GM12864 (cell line): ENCODE measurements around the gene AHR.
"Not testable (repeated sequence)": the region's sequence is repeated elsewhere in the genome, so short reads cannot be mapped to it uniquely, and the experiment has no call there.

Experiments used
- DNase-seq: peaks from one replicate; pipeline ENCODE4 v3.0.0-alpha.2; 2011; ENCODE audit warnings: low read depth
- H3K4me3 ChIP-seq: 2 replicates; pipeline ENCODE4 v1.5.1; 2011; ENCODE audit warnings: mild to moderate bottlenecking, low read depth, low read length, control low read depth
- TF ChIP-seq, protein P1 (sequence below): IDR thresholded peaks from 2 replicates; pipeline ENCODE4 v1.5.1; 2011; ENCODE audit warnings: low read depth, mild to moderate bottlenecking, moderate library complexity, low read length, control low read depth, inconsistent platforms; ENCODE audit errors: missing control alignments

Gene AHR

DNA sequence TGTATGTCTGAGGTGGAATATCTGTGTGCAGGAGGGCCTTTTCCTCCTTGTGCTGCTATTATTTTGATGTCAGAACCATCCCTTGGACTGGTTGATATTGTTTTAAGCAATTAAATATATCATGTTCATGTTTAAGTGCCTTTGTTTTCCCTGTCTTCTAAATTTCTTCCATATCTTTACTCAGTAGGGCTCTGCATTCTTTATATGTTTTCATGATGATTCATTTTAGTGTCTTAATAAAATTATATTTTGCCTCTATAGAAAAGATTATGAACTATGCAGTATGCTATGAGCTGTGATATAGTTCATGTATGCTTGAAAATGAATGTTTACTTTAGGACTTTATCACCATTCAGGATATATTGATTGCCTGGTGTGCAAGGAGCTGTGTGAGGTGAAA, 34.8 kb downstream of the AHR start:
- TF ChIP-seq, protein P1, sequence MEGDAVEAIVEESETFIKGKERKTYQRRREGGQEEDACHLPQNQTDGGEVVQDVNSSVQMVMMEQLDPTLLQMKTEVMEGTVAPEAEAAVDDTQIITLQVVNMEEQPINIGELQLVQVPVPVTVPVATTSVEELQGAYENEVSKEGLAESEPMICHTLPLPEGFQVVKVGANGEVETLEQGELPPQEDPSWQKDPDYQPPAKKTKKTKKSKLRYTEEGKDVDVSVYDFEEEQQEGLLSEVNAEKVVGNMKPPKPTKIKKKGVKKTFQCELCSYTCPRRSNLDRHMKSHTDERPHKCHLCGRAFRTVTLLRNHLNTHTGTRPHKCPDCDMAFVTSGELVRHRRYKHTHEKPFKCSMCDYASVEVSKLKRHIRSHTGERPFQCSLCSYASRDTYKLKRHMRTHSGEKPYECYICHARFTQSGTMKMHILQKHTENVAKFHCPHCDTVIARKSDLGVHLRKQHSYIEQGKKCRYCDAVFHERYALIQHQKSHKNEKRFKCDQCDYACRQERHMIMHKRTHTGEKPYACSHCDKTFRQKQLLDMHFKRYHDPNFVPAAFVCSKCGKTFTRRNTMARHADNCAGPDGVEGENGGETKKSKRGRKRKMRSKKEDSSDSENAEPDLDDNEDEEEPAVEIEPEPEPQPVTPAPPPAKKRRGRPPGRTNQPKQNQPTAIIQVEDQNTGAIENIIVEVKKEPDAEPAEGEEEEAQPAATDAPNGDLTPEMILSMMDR, result no peak

DNA sequence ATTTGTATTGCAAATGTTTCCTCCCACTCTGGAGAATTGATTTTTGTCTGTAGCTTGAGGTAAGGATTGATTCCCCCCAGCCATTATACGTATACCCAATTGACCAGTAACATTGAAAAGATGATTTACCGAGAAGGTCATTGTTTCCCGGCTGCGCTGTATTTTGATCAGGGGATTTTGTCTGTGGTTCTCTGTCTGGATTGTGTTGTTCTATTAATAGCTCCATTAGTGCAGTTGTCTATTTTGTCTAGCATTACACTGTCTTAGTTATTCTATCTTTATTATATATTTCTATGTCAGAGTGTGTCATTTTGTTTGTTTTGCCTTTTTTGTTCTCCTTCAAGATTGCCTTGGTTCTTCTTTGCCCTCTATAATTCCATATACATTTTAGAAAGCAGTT, 37.7 kb downstream of the AHR start:
- H3K4me3 ChIP-seq, result no peak overlapping the region
- DNase-seq, result no peak
- TF ChIP-seq, protein P1, result no peak

More for the DNA sequence above, 34.8 kb downstream of the AHR start:
- DNase-seq, result no peak
- H3K4me3 ChIP-seq, result no peak overlapping the region

DNA sequence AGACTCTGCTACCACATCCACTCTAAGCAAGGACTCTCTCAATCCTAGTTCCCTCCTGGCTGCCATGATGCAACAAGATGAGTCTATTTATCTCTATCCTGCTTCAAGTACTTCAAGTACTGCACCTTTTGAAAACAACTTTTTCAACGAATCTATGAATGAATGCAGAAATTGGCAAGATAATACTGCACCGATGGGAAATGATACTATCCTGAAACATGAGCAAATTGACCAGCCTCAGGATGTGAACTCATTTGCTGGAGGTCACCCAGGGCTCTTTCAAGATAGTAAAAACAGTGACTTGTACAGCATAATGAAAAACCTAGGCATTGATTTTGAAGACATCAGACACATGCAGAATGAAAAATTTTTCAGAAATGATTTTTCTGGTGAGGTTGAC, 40.7 kb downstream of the AHR start:
- TF ChIP-seq, protein P1, result no peak
- no peak overlapping the region for H3K4me3 ChIP-seq

DNA sequence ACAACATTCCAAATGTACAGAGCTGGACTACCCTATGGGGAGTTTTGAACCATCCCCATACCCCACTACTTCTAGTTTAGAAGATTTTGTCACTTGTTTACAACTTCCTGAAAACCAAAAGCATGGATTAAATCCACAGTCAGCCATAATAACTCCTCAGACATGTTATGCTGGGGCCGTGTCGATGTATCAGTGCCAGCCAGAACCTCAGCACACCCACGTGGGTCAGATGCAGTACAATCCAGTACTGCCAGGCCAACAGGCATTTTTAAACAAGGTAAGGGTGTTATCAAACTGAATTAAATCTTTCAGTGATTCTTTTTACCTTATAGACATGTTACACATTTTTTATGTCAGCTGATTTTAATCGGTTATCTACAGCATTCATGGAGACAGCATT, 41.5 kb downstream of the AHR start:
- TF ChIP-seq, protein P1, result no peak
- H3K4me3 ChIP-seq, result no peak overlapping the region
- DNase-seq, result no peak

More for the DNA sequence above, 40.7 kb downstream of the AHR start:
- no peak for DNase-seq

DNA sequence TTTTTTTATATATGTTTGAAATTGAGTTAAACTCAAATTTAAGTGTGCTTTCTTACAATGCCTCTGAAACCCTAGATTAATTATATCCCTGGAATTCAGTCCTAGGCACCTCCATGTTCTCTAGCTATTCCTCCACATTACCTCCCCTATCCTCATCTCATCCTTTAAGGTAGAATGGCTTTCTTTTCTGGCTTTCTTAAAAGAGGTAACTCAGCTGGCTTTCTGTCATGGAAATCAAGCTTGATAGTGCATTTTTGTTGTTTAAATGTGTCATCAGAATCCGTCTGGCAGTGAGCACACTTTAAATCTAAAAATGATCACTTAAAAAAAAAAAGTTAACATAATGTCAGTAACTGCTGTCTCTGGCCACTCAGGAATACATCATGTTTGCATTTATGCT, 42.2 kb downstream of the AHR start:
- TF ChIP-seq, protein P1, result no peak
- DNase-seq, result no peak
- H3K4me3 ChIP-seq, result no peak overlapping the region

DNA sequence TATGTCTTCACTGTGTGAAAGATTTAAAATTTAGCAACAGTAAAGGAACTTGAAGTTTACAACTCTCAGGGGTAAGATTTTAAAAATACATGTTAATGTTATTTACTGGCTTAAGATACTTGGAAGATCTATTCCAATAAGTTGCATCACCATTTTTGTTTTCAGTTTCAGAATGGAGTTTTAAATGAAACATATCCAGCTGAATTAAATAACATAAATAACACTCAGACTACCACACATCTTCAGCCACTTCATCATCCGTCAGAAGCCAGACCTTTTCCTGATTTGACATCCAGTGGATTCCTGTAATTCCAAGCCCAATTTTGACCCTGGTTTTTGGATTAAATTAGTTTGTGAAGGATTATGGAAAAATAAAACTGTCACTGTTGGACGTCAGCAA, 44.3 kb downstream of the AHR start:
- no peak for DNase-seq
- TF ChIP-seq, protein P1, result no peak
- no peak overlapping the region for H3K4me3 ChIP-seq

DNA sequence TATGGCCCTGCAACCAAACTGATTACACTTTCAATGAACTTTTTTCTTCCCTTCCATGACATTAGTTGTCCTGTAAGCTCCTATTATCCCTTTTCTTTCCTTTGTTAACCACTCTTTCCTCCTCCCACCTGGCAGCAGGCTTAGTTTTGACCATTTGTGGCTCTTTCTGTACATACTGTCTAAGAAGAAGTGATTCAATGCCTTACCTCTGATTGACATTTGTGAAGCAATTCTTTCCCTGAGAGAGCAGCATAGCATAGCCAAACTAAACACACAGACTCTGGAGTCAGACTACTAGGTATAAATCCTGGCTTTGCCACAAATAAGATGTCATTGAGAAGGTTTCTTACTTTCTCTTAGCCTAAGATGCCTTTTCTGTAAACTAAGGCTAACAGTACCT, 48.9 kb downstream of the AHR start:
- TF ChIP-seq, protein P1, result no peak
- DNase-seq, result no peak
- no peak overlapping the region for H3K4me3 ChIP-seq

DNA sequence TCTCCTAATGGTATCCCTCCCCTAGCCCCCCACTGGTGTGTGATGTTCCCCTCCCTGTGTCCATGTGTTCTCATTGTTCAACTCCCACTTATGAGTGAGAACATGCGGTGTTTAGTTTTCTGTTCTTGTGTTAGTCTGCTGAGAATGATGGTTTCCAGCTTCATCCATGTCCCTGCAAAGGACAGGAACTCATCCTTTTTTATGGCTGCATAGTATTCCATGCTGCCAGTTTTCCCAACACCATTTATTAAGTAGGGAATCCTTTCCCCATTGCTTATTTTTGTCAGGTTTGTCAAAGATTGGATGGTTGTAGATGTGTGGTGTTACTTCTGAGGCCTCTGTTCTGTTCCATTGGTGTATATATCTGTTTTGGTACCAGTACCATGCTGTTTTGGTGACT, 50.5 kb downstream of the AHR start:
- H3K4me3 ChIP-seq, DNase-seq: not testable (repeated sequence)

DNA sequence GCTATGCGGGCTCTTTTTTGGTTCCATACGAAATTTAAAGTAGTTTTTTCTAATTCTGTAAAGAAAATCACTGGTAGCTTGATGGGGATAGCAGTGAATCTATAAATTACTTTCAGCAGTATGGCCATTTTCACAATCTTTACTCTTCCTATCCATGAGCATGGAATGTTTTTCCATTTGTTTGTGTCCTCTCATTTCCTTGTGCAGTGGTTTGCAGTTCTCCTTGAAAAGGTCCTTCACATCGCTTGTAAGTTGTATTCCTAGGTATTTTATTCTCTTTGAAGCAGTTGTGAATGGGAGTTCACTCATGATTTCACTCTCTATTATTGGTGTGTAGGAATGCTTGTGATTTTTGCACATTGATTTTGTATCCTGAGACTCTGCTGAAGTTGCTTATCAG, 51.9 kb downstream of the AHR start:
- not testable (repeated sequence) for H3K4me3 ChIP-seq, DNase-seq

DNA sequence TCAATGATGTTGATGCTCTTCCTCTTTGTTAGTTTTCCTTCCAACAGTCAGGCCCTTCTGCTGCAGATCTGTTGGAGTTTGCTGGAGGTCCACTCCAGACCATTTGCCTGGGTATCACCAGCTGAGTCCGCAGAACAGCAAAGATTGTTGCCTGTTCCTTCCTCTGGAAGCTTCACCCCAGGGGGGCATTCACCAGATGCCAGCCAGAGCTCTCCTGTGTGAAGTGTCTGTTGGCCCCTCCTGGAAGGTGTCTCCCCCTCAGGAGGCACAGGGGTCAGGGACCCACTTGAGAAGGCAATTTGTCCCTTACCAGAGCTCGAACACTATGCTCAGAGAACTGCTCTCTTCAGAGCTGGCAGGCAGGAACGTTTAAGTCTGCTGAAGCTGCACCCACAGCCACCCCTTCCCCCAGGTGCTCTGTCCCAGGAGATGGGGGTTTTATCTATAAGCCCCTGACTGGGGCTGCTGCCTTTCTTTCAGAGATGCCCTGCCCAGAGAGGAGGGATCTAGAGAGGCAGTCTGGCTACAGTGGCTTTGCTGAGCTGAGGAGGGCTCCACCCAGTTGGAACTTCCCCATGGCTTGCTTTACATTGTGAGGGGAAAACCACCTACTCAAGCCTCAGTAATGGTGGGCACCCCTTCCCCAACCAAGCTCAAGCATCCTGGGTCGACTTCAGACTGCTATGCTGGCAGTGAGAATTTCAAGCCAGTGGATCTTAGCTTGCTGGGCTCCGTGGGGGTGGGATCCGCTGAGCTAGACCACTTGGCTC, 55.4 kb downstream of the AHR start:
- H3K4me3 ChIP-seq, DNase-seq: not testable (repeated sequence)
